Lung (tissue), 12 donors: ENCODE results near the gene NAV1. TPM values are rescaled to one million over a fixed set of nuclear protein-coding genes. Genes with fewer than 3 reads are reported as not detected.

Source experiments
- ATAC-seq: fragments of 200-7000 bp; cut with Tn5 transposase; one replicate; pipeline ENCODE4 v1.9.1; 2020; ENCODE audit warnings: moderate number of reproducible peaks; ENCODE audit not compliant: insufficient read depth, low FRiP score
- DNase-seq, 3 donors: peaks; one replicate each; pipeline ENCODE4 v3.0.0-alpha.2; 2013 to 2017
- H3K27ac ChIP-seq, 2 donors: one replicate each; pipeline ENCODE4 v1.5.1; 2013; ENCODE audit warnings: mild to moderate bottlenecking in 2 of 2, moderate library complexity in 2 of 2, control low read depth in 1 of 2, inconsistent platforms in 1 of 2, low read depth in 1 of 2, low read length in 1 of 2
- H3K27me3 ChIP-seq, 3 donors: one replicate each; pipeline ENCODE4 v1.5.1; 2013; ENCODE audit warnings: low read length in 2 of 3; ENCODE audit not compliant: control insufficient read depth in 3 of 3, insufficient read depth in 3 of 3
- H3K36me3 ChIP-seq, 4 donors: one replicate each; pipeline ENCODE4 v1.5.1; 2013; ENCODE audit warnings: low read length in 4 of 4, mild to moderate bottlenecking in 1 of 4, moderate library complexity in 1 of 4; ENCODE audit not compliant: control insufficient read depth in 4 of 4, insufficient read depth in 4 of 4
- H3K4me1 ChIP-seq, 5 donors: one replicate each; pipeline ENCODE4 v1.5.1; 2013; ENCODE audit warnings: low read length in 5 of 5, mild to moderate bottlenecking in 2 of 5, moderate library complexity in 1 of 5; ENCODE audit not compliant: control insufficient read depth in 5 of 5, insufficient read depth in 5 of 5
- H3K4me3 ChIP-seq: one replicate; pipeline ENCODE4 v1.5.1; 2013; ENCODE audit warnings: mild to moderate bottlenecking, control low read depth, moderate library complexity
- H3K9ac ChIP-seq, 2 donors: one replicate each; pipeline ENCODE4 v1.5.1; 2013; ENCODE audit warnings: low read length in 2 of 2, control low read depth in 1 of 2; ENCODE audit not compliant: insufficient read depth in 1 of 2
- H3K9me3 ChIP-seq, 4 donors: one replicate each; pipeline ENCODE4 v1.5.1; 2013; ENCODE audit warnings: low read length in 3 of 4, mild to moderate bottlenecking in 1 of 4, moderate library complexity in 1 of 4; ENCODE audit not compliant: control insufficient read depth in 4 of 4, insufficient read depth in 3 of 4
- CTCF ChIP-seq: IDR thresholded peaks from 2 replicates; pipeline ENCODE4 v1.5.1; 2012; ENCODE audit warnings: mild to moderate bottlenecking; ENCODE audit errors: control extremely low read depth, extremely low read depth
- WGBS, 2 donors: extraction: QIAGEN DNeasy Blood & Tissue Kit; methylation state at CpG; one replicate each; pipeline ENCODE4 v1.1.7; 2013; 5-methylcytosine and 5-hydroxymethylcytosine counted together
- polyA plus RNA-seq, 2 donors: library from polyadenylated mRNA; stranded (reverse); fragments of 200-250 nt; gene quantifications; one replicate each; pipeline ENCODE4 v1.2.1, GENCODE V29; 2013
- total RNA-seq, 2 donors: library from RNA; depleted of rRNA in 1 of 2; stranded (reverse); fragments of >200 nt in 1 of 2; gene quantifications; one replicate each; pipeline ENCODE4 v1.2.1, GENCODE V29; 2014 to 2021
- donor health status: control.
- donor health status: control.
- donor health status: Bipolar disorder and iron deficiency.
- donor health status: healthy.
- donor health status: DM: yes; HTN: yes; CAD: no.

Gene NAV1
- total and polyA plus RNA-seq, 4 donors: 6.5 to 38.6 (median 17.9) TPM

GRCh38 chr1:201500670-201501120, 38.2 kb upstream of the NAV1 start:
- peak overlapping the region; percentile 27 to 33 for H3K27ac ChIP-seq
- 62 to 73% methylated on average over 4 of the region's 4 CpGs for WGBS, 2 donors
- H3K9ac ChIP-seq: peak overlapping the region; percentile 27 to 46
- TF ChIP-seq CTCF: no peak
- no peaks in the 10 kb centered on the region for H3K27me3 ChIP-seq
- H3K9me3 ChIP-seq: no peaks in the 10 kb centered on the region
- peaks cover 14 to 79% (median 43%) of the 10 kb centered on the region in 5 donors for H3K4me1 ChIP-seq
- peak; percentile 14 for ATAC-seq
- no peak overlapping the region for H3K4me3 ChIP-seq
- H3K36me3 ChIP-seq: peaks cover 0 to 7% (median 3%) of the 10 kb centered on the region in 4 donors
- peak; percentile 43 to 79 (median 66) for DNase-seq

GRCh38 chr1:201501144-201501543, 37.8 kb upstream of the NAV1 start:
- no peak for TF ChIP-seq CTCF
- H3K4me3 ChIP-seq: no peak overlapping the region
- H3K9me3 ChIP-seq: no peaks in the 10 kb centered on the region
- H3K9ac ChIP-seq: no peak overlapping the region
- H3K27me3 ChIP-seq: no peaks in the 10 kb centered on the region
- 77 to 88% methylated on average over 8 of the region's 8 CpGs for WGBS, 2 donors
- ATAC-seq: no peak
- peaks cover 0 to 7% (median 3%) of the 10 kb centered on the region in 4 donors for H3K36me3 ChIP-seq
- DNase-seq: peak in 1 of 3 donors; percentile 12
- peak overlapping the region in 1 of 2 donors; percentile 33 for H3K27ac ChIP-seq
- H3K4me1 ChIP-seq: peaks cover 9 to 79% (median 46%) of the 10 kb centered on the region in 5 donors

GRCh38 chr1:201501812-201502510, 37.0 kb upstream of the NAV1 start:
- WGBS, 2 donors: 70 to 95% methylated on average over 9 to 10 of the region's 10 CpGs
- TF ChIP-seq CTCF: no peak
- no peaks in the 10 kb centered on the region for H3K9me3 ChIP-seq
- no peaks in the 10 kb centered on the region for H3K27me3 ChIP-seq
- no peak overlapping the region for H3K9ac ChIP-seq
- H3K4me3 ChIP-seq: no peak overlapping the region
- peaks cover 5 to 75% (median 49%) of the 10 kb centered on the region in 5 donors for H3K4me1 ChIP-seq
- DNase-seq (peak; percentile 40 to 69 (median 57)), ATAC-seq (no peak)
- peak overlapping the region in 1 of 2 donors; percentile 79 for H3K27ac ChIP-seq
- peaks cover 0 to 7% (median 5%) of the 10 kb centered on the region in 4 donors for H3K36me3 ChIP-seq
